Astrocyte (in vitro differentiated cells and primary cell): ENCODE measurements around the gene DLL4. TPM values are rescaled to one million over a fixed set of nuclear protein-coding genes. Genes with fewer than 3 reads are reported as not detected.

Source experiments
- DNase-seq: peaks from one replicate; pipeline ENCODE4 v3.0.0-alpha.2; 2010; ENCODE audit warnings: low read depth
- FAIRE-seq: peaks from 2 replicates; lab custom pipeline; 2011; peaks lifted over from hg19 to GRCh38; lab: Jason Lieb, UNC
- H2AFZ ChIP-seq: 2 replicates; pipeline ENCODE4 v1.6.0; 2012; ENCODE audit warnings: low read depth, low read length, inconsistent platforms
- H3K27ac ChIP-seq: 2 replicates; pipeline ENCODE4 v1.5.1; 2011; ENCODE audit warnings: low read depth, low read length, inconsistent platforms
- H3K27me3 ChIP-seq: 2 replicates; pipeline ENCODE4 v1.6.0; 2011; ENCODE audit warnings: low read length, inconsistent platforms; ENCODE audit not compliant: insufficient read depth
- H3K36me3 ChIP-seq: 2 replicates; pipeline ENCODE4 v1.5.1; 2011; ENCODE audit warnings: low read length, inconsistent platforms; ENCODE audit not compliant: insufficient read depth
- H3K4me1 ChIP-seq: 2 replicates; pipeline ENCODE4 v1.5.1; 2011; ENCODE audit warnings: low read length, inconsistent platforms; ENCODE audit not compliant: insufficient read depth
- H3K4me2 ChIP-seq: 2 replicates; pipeline ENCODE4 v1.6.0; 2012; ENCODE audit warnings: low read length, inconsistent platforms
- H3K4me3 ChIP-seq: 2 replicates; pipeline ENCODE4 v1.5.1; 2011; ENCODE audit warnings: low read depth, mild to moderate bottlenecking, low read length, inconsistent platforms; ENCODE audit not compliant: insufficient read depth
- H3K79me2 ChIP-seq: 2 replicates; pipeline ENCODE4 v1.6.0; 2012; ENCODE audit warnings: mild to moderate bottlenecking, low read length, inconsistent platforms; ENCODE audit not compliant: insufficient read depth
- H3K9ac ChIP-seq: 2 replicates; pipeline ENCODE4 v1.6.0; 2012; ENCODE audit warnings: mild to moderate bottlenecking, low read length, inconsistent platforms
- H3K9me3 ChIP-seq: 2 replicates; pipeline ENCODE4 v1.5.1; 2012; ENCODE audit warnings: low read depth, mild to moderate bottlenecking, low read length, inconsistent platforms; ENCODE audit not compliant: insufficient read depth
- H4K20me1 ChIP-seq: 2 replicates; pipeline ENCODE4 v1.6.0; 2012; ENCODE audit warnings: low read length, inconsistent platforms; ENCODE audit not compliant: insufficient read depth
- H3K27ac Mint-ChIP-seq: one replicate; pipeline ENCODE4 v1.8.0; 2021; ENCODE audit warnings: mild to moderate bottlenecking, mixed read lengths; ENCODE audit not compliant: unreplicated experiment
- H3K27me3 Mint-ChIP-seq: one replicate; pipeline ENCODE4 v1.8.0; 2021; ENCODE audit warnings: low read depth, mixed read lengths; ENCODE audit not compliant: unreplicated experiment
- H3K36me3 Mint-ChIP-seq: one replicate; pipeline ENCODE4 v1.8.0; 2021; ENCODE audit warnings: low read depth, mixed read lengths; ENCODE audit not compliant: unreplicated experiment
- H3K4me1 Mint-ChIP-seq: one replicate; pipeline ENCODE4 v1.8.0; 2021; ENCODE audit warnings: low read depth, mixed read lengths; ENCODE audit not compliant: unreplicated experiment
- H3K4me3 Mint-ChIP-seq: one replicate; pipeline ENCODE4 v1.8.0; 2021; ENCODE audit warnings: mild to moderate bottlenecking, moderate library complexity, mixed read lengths; ENCODE audit not compliant: unreplicated experiment
- H3K9me3 Mint-ChIP-seq: one replicate; pipeline ENCODE4 v1.8.0; 2021; ENCODE audit warnings: mild to moderate bottlenecking, mixed read lengths; ENCODE audit not compliant: unreplicated experiment
- EZH2 ChIP-seq: IDR thresholded peaks from 2 replicates; pipeline ENCODE4 v1.6.1; 2012; ENCODE audit warnings: mild to moderate bottlenecking, low read length, inconsistent platforms; ENCODE audit not compliant: insufficient read depth
- total RNA-seq: library from RNA; stranded (reverse); gene quantifications from 2 replicates; pipeline ENCODE4 v1.2.1, GENCODE V29; 2021
- TF ChIP-seq, protein P1 (sequence below): IDR thresholded peaks from 2 replicates; pipeline ENCODE4 v1.5.1; 2011; ENCODE audit warnings: low read depth, mild to moderate bottlenecking, inconsistent platforms, low read length, moderate library complexity; ENCODE audit not compliant: insufficient read depth

DLL4 gene
- total RNA-seq, 1 donor from 2014 or later: 0.09 TPM

DNA sequence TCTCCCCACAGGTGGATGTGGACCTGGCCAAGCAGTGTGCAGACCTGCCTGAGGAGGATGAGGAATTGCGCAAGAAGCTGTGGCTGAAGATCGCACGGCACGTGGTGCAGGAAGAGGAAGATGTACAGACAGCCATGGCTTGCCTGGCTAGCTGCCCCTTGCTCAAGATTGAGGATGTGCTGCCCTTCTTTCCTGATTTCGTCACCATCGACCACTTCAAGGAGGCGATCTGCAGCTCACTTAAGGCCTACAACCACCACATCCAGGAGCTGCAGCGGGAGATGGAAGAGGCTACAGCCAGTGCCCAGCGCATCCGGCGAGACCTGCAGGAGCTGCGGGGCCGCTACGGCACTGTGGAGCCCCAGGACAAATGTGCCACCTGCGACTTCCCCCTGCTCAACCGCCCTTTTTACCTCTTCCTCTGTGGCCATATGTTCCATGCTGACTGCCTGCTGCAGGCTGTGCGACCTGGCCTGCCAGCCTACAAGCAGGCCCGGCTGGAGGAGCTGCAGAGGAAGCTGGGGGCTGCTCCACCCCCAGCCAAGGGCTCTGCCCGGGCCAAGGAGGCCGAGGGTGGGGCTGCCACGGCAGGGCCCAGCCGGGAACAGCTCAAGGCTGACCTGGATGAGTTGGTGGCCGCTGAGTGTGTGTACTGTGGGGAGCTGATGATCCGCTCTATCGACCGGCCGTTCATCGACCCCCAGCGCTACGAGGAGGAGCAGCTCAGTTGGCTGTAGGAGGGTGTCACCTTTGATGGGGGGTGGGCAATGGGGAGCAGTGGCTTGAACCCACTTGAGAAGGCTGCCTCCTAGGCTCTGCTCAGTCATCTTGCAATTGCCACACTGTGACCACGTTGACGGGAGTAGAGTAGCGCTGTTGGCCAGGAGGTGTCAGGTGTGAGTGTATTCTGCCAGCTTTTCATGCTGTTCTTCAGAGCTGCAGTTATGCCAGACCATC lies 26.3 kb upstream of the DLL4 start:
- Histone ChIP-seq H3K4me2 (no peak overlapping the region), H3K4me1 (peaks cover 23% of the 10 kb centered on the region), H3K27ac (no peak overlapping the region), H2AFZ (no peak overlapping the region), H3K36me3 (peaks cover 14% of the 10 kb centered on the region), H3K9ac (no peak overlapping the region), H3K4me3 (no peak overlapping the region), H3K9me3 (no peaks in the 10 kb centered on the region), H4K20me1 (peaks cover 68% of the 10 kb centered on the region), H3K79me2 (peaks cover 33% of the 10 kb centered on the region), H3K27me3 (no peaks in the 10 kb centered on the region)
- no peak for DNase-seq
- Mint-ChIP-seq H3K4me1 (no peaks in the 10 kb centered on the region), H3K9me3 (no peaks in the 10 kb centered on the region), H3K36me3 (peaks cover 16% of the 10 kb centered on the region), H3K4me3 (peak overlapping the region; percentile 3), H3K27me3 (no peaks in the 10 kb centered on the region), H3K27ac (no peak overlapping the region)
- FAIRE-seq: no peak
- TF ChIP-seq EZH2: no peak
- TF ChIP-seq, protein P1, sequence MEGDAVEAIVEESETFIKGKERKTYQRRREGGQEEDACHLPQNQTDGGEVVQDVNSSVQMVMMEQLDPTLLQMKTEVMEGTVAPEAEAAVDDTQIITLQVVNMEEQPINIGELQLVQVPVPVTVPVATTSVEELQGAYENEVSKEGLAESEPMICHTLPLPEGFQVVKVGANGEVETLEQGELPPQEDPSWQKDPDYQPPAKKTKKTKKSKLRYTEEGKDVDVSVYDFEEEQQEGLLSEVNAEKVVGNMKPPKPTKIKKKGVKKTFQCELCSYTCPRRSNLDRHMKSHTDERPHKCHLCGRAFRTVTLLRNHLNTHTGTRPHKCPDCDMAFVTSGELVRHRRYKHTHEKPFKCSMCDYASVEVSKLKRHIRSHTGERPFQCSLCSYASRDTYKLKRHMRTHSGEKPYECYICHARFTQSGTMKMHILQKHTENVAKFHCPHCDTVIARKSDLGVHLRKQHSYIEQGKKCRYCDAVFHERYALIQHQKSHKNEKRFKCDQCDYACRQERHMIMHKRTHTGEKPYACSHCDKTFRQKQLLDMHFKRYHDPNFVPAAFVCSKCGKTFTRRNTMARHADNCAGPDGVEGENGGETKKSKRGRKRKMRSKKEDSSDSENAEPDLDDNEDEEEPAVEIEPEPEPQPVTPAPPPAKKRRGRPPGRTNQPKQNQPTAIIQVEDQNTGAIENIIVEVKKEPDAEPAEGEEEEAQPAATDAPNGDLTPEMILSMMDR: no peak

DNA sequence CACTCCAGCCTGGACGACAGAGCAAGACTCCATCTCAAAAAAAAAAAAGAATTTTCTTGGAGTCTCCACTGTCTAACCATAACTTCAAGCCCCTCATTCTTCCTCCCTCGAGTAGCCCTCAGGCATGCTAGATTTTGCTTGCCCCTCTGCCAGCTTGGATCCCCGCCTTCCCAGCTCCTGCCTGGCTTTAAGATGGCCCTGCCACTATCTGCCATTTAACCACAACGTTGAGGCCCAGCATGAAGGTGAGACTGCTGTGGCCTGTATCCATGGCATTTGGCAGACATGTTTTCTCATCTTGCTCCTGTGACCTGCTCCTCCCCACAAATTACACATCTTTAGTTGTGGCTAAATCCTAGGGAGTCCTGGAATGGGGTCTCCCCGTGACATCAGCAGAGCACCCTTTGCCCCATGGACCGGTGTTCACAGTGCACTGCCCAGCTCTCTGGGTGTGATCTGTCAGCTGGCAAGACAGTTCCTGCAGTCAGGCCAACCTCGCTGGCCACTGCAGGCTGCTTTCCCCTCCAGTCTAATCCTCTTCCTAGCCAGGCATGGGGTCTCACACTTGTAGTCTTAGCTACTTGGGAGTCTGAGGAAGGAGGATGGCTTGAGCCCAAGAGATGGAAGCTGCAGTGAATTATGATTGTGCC lies 24.5 kb upstream of the DLL4 start:
- FAIRE-seq (no peak), DNase-seq (no peak)
- Histone ChIP-seq H3K27ac (no peak overlapping the region), H3K9me3 (no peaks in the 10 kb centered on the region), H3K27me3 (no peaks in the 10 kb centered on the region), H4K20me1 (peaks cover 53% of the 10 kb centered on the region), H3K4me3 (no peak overlapping the region), H3K36me3 (peaks cover 14% of the 10 kb centered on the region), H3K4me1 (peaks cover 23% of the 10 kb centered on the region), H3K79me2 (peaks cover 21% of the 10 kb centered on the region), H2AFZ (no peak overlapping the region), H3K9ac (no peak overlapping the region), H3K4me2 (no peak overlapping the region)
- no peaks in the 10 kb centered on the region for H3K27me3 Mint-ChIP-seq
- no peak overlapping the region for H3K27ac Mint-ChIP-seq
- no peak overlapping the region for H3K4me3 Mint-ChIP-seq
- H3K36me3 Mint-ChIP-seq: peaks cover 19% of the 10 kb centered on the region
- no peaks in the 10 kb centered on the region for H3K9me3 Mint-ChIP-seq
- H3K4me1 Mint-ChIP-seq: no peaks in the 10 kb centered on the region
- no peak for TF ChIP-seq EZH2
- TF ChIP-seq, protein P1: no peak
